Measurements from ENCODE around the gene PRKCH.
"Not testable (repeated sequence)": the region's sequence is repeated elsewhere in the genome, so short reads cannot be mapped to it uniquely, and the experiment has no call there.

Gene PRKCH

GRCh38 chr14:61315313-61315712, 6.1 kb upstream of the PRKCH start:
- Histone ChIP-seq H3K18ac (ENCODE audit: low read length) (no peak overlapping the region), H3K23ac (ENCODE audit: low read depth, low read length, poor library complexity) (no peak overlapping the region), H3K14ac (ENCODE audit: low read length) (no peak overlapping the region), H2AK5ac (ENCODE audit: low read depth, low read length) (no peak overlapping the region), H2BK12ac (ENCODE audit: low read length) (no peak overlapping the region), H3K79me1 (ENCODE audit: low read depth, low read length) (no peaks in the 10 kb centered on the region), H3K9ac (ENCODE audit: low read depth, low read length, poor library complexity) (no peak overlapping the region), H3K27ac (replicated peaks; ENCODE audit: low read length) (no peak overlapping the region), H3K27me3 (ENCODE audit: control insufficient read depth in 3 of 3, insufficient read depth in 3 of 3, low read depth in 1 of 3, low read length in 3 of 3) (peaks cover 0 to 14% (median 0%) of the 10 kb centered on the region in 3 experiments), H3K4ac (ENCODE audit: low read length) (no peak overlapping the region), H2BK5ac (ENCODE audit: low read length) (no peak overlapping the region), H2BK120ac (ENCODE audit: low read depth, low read length) (no peak overlapping the region), H4K8ac (ENCODE audit: low read depth, low read length) (no peak overlapping the region), H3K4me2 (ENCODE audit: insufficient read depth, low read length, poor library complexity, severe bottlenecking) (no peak overlapping the region), H2BK15ac (ENCODE audit: low read length) (no peak overlapping the region), H3K36me3 (replicated peaks in 1 of 2; ENCODE audit: control insufficient read depth in 2 of 2, insufficient read depth in 2 of 2, low read length in 2 of 2) (peaks cover 0 to 1% of the 10 kb centered on the region in 2 donors), H3K9me3 (replicated peaks in 1 of 2; ENCODE audit: control insufficient read depth in 2 of 2, insufficient read depth in 1 of 2, low read depth in 1 of 2, low read length in 2 of 2) (peaks cover 0 to 2% of the 10 kb centered on the region in 2 donors), H2AFZ (ENCODE audit: low read length) (no peak overlapping the region), H3K4me1 (ENCODE audit: control insufficient read depth in 2 of 2, insufficient read depth in 1 of 2, low read depth in 1 of 2, low read length in 2 of 2) (no peaks in the 10 kb centered on the region), H4K91ac (ENCODE audit: low read depth, low read length, poor library complexity) (no peak overlapping the region), H3K4me3 (ENCODE audit: low read length in 2 of 2) (no peak overlapping the region)
- WGBS, 2 donors (ENCODE audit: extremely low coverage in 2 of 2, insufficient read length in 2 of 2, insufficient replicate concordance in 1 of 2): no CpG with 5 or more reads among the region's 4 CpGs
- no peak for DNase-seq (ENCODE audit: low spot score)

DNA sequence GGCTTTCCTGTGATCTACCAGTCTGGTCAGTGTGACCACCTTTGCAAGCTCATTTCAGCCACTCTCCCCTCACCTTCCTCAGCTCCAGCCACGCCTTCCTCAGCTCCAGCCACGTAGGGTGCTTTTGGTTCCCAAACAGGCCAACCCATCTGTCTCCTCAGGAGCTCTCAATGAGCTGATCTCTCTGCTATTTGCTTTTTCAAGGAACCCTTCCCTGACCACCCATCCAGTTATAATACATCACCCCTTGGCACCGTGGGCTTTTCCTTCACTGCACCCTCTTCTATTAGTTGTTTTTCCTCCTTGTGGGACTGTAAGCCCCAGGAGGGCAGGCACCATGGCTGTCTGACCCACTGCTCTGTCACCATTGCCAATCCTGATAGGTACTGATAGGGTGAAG, 2.3 kb upstream of the PRKCH start:
- no peak for DNase-seq (ENCODE audit: low spot score)
- H3K36me3 ChIP-seq (replicated peaks in 1 of 2; ENCODE audit: control insufficient read depth in 2 of 2, insufficient read depth in 2 of 2, low read length in 2 of 2): no peaks in the 10 kb centered on the region
- H2BK5ac ChIP-seq (ENCODE audit: low read length): no peak overlapping the region
- H2BK15ac ChIP-seq (ENCODE audit: low read length): no peak overlapping the region
- no peaks in the 10 kb centered on the region for H3K9me3 ChIP-seq (replicated peaks in 1 of 2; ENCODE audit: control insufficient read depth in 2 of 2, insufficient read depth in 1 of 2, low read depth in 1 of 2, low read length in 2 of 2)
- H3K9ac ChIP-seq (ENCODE audit: low read depth, low read length, poor library complexity): no peak overlapping the region
- no peak overlapping the region for H2BK12ac ChIP-seq (ENCODE audit: low read length)
- H3K18ac ChIP-seq (ENCODE audit: low read length): no peak overlapping the region
- H3K23ac ChIP-seq (ENCODE audit: low read depth, low read length, poor library complexity): no peak overlapping the region
- peaks cover 0 to 3% of the 10 kb centered on the region in 2 donors for H3K4me1 ChIP-seq (ENCODE audit: control insufficient read depth in 2 of 2, insufficient read depth in 1 of 2, low read depth in 1 of 2, low read length in 2 of 2)
- no peak overlapping the region for H2BK120ac ChIP-seq (ENCODE audit: low read depth, low read length)
- peaks cover 7 to 52% (median 29%) of the 10 kb centered on the region in 3 experiments for H3K27me3 ChIP-seq (ENCODE audit: control insufficient read depth in 3 of 3, insufficient read depth in 3 of 3, low read depth in 1 of 3, low read length in 3 of 3)
- H2AFZ ChIP-seq (ENCODE audit: low read length): no peak overlapping the region
- H3K4me3 ChIP-seq (ENCODE audit: low read length in 2 of 2): no peak overlapping the region
- H3K27ac ChIP-seq (replicated peaks; ENCODE audit: low read length): no peak overlapping the region
- H2AK5ac ChIP-seq (ENCODE audit: low read depth, low read length): peak overlapping the region; percentile 60
- H3K14ac ChIP-seq (ENCODE audit: low read length): no peak overlapping the region
- H3K4ac ChIP-seq (ENCODE audit: low read length): no peak overlapping the region
- no peak overlapping the region for H3K4me2 ChIP-seq (ENCODE audit: insufficient read depth, low read length, poor library complexity, severe bottlenecking)
- no peaks in the 10 kb centered on the region for H3K79me1 ChIP-seq (ENCODE audit: low read depth, low read length)
- H4K8ac ChIP-seq (ENCODE audit: low read depth, low read length): no peak overlapping the region
- H4K91ac ChIP-seq (ENCODE audit: low read depth, low read length, poor library complexity): no peak overlapping the region
- no CpG with 5 or more reads among the region's 3 CpGs for WGBS, 2 donors (ENCODE audit: extremely low coverage in 2 of 2, insufficient read length in 2 of 2, insufficient replicate concordance in 1 of 2)

DNA sequence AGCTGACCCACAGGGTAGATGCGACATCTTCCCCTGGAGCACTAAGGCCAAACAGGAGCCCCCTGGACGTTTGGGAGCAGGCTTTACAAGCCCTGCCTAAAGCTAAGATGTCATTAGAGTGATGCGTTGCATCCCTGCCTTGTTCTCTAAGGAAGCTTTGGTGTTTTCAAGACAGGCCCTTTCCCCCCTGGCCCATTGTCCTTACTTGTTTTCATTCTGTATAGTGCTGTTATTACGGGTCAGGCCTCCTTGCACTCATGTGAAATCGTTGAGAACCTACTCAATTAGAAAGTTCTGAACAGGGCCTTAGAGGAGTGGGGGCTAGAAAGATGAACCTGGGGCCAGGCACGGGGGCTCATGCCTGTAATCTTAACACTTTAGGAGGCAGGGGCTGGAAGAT, 1.7 kb upstream of the PRKCH start:
- H2BK12ac ChIP-seq (ENCODE audit: low read length): no peak overlapping the region
- no peak for DNase-seq (ENCODE audit: low spot score)
- peaks cover 0 to 3% of the 10 kb centered on the region in 2 donors for H3K4me1 ChIP-seq (ENCODE audit: control insufficient read depth in 2 of 2, insufficient read depth in 1 of 2, low read depth in 1 of 2, low read length in 2 of 2)
- H3K27me3 ChIP-seq (ENCODE audit: control insufficient read depth in 3 of 3, insufficient read depth in 3 of 3, low read depth in 1 of 3, low read length in 3 of 3): peaks cover 7 to 56% (median 29%) of the 10 kb centered on the region in 3 experiments
- no peak overlapping the region for H3K4me3 ChIP-seq (ENCODE audit: low read length in 2 of 2)
- H3K79me1 ChIP-seq (ENCODE audit: low read depth, low read length): no peaks in the 10 kb centered on the region
- H3K14ac ChIP-seq (ENCODE audit: low read length): no peak overlapping the region
- no peak overlapping the region for H4K8ac ChIP-seq (ENCODE audit: low read depth, low read length)
- no peak overlapping the region for H2AFZ ChIP-seq (ENCODE audit: low read length)
- no peak overlapping the region for H3K18ac ChIP-seq (ENCODE audit: low read length)
- H3K27ac ChIP-seq (replicated peaks; ENCODE audit: low read length): no peak overlapping the region
- H2BK15ac ChIP-seq (ENCODE audit: low read length): no peak overlapping the region
- H3K9ac ChIP-seq (ENCODE audit: low read depth, low read length, poor library complexity): no peak overlapping the region
- no peak overlapping the region for H3K23ac ChIP-seq (ENCODE audit: low read depth, low read length, poor library complexity)
- no peak overlapping the region for H2BK5ac ChIP-seq (ENCODE audit: low read length)
- H2BK120ac ChIP-seq (ENCODE audit: low read depth, low read length): no peak overlapping the region
- H3K9me3 ChIP-seq (replicated peaks in 1 of 2; ENCODE audit: control insufficient read depth in 2 of 2, insufficient read depth in 1 of 2, low read depth in 1 of 2, low read length in 2 of 2): no peaks in the 10 kb centered on the region
- H3K4ac ChIP-seq (ENCODE audit: low read length): no peak overlapping the region
- H3K4me2 ChIP-seq (ENCODE audit: insufficient read depth, low read length, poor library complexity, severe bottlenecking): no peak overlapping the region
- no peak overlapping the region for H2AK5ac ChIP-seq (ENCODE audit: low read depth, low read length)
- WGBS, 2 donors (ENCODE audit: extremely low coverage in 2 of 2, insufficient read length in 2 of 2, insufficient replicate concordance in 1 of 2): no CpG with 5 or more reads among the region's 6 CpGs
- H4K91ac ChIP-seq (ENCODE audit: low read depth, low read length, poor library complexity): no peak overlapping the region
- no peaks in the 10 kb centered on the region for H3K36me3 ChIP-seq (replicated peaks in 1 of 2; ENCODE audit: control insufficient read depth in 2 of 2, insufficient read depth in 2 of 2, low read length in 2 of 2)

DNA sequence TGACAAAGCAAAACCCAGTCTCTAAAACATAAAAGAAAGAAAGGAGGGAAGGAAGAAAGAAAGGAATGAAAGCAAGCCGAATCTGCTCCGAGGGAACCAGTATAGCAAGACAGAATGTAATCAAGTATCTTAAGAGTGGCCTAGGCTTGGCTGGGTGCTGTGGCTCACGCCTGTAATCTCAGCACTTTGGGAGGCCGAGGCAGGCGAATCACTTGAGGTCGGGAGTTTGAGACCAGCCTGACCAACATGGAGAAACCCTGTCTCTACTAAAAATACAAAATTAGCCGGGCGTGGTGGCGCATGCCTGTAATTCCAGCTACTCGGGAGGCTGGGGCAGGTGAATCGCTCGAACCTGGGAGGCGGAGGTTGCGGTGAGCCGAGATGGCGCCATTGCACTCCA, 1.2 kb upstream of the PRKCH start:
- WGBS, 2 donors (ENCODE audit: extremely low coverage in 2 of 2, insufficient read length in 2 of 2, insufficient replicate concordance in 1 of 2): no CpG with 5 or more reads among the region's 16 CpGs
- H3K27me3 ChIP-seq (ENCODE audit: control insufficient read depth in 3 of 3, insufficient read depth in 3 of 3, low read depth in 1 of 3, low read length in 3 of 3): peaks cover 7 to 56% (median 29%) of the 10 kb centered on the region in 3 experiments
- not testable (repeated sequence) for DNase-seq (ENCODE audit: low spot score)

More for the DNA sequence above, 1.2 kb upstream of the PRKCH start:
- H2BK12ac ChIP-seq (ENCODE audit: low read length); H2BK120ac ChIP-seq (ENCODE audit: low read depth, low read length); H3K18ac ChIP-seq (ENCODE audit: low read length); H4K91ac ChIP-seq (ENCODE audit: low read depth, low read length, poor library complexity); H3K23ac ChIP-seq (ENCODE audit: low read depth, low read length, poor library complexity); H3K36me3 ChIP-seq (replicated peaks in 1 of 2; ENCODE audit: control insufficient read depth in 2 of 2, insufficient read depth in 2 of 2, low read length in 2 of 2); H2BK5ac ChIP-seq (ENCODE audit: low read length); H2BK15ac ChIP-seq (ENCODE audit: low read length); H3K9me3 ChIP-seq (replicated peaks in 1 of 2; ENCODE audit: control insufficient read depth in 2 of 2, insufficient read depth in 1 of 2, low read depth in 1 of 2, low read length in 2 of 2); H3K9ac ChIP-seq (ENCODE audit: low read depth, low read length, poor library complexity); H3K4me2 ChIP-seq (ENCODE audit: insufficient read depth, low read length, poor library complexity, severe bottlenecking); H3K4ac ChIP-seq (ENCODE audit: low read length); H3K4me3 ChIP-seq (ENCODE audit: low read length in 2 of 2); H3K27ac ChIP-seq (replicated peaks; ENCODE audit: low read length); H2AK5ac ChIP-seq (ENCODE audit: low read depth, low read length); H3K4me1 ChIP-seq (ENCODE audit: control insufficient read depth in 2 of 2, insufficient read depth in 1 of 2, low read depth in 1 of 2, low read length in 2 of 2); H3K79me1 ChIP-seq (ENCODE audit: low read depth, low read length); H3K14ac ChIP-seq (ENCODE audit: low read length); H4K8ac ChIP-seq (ENCODE audit: low read depth, low read length); H2AFZ ChIP-seq (ENCODE audit: low read length): not testable (repeated sequence)

Measured in neuronal stem cell (in vitro differentiated cells).